ENCODE measurements around the gene SH3RF1. TPM values are rescaled to one million over a fixed set of nuclear protein-coding genes. Genes with fewer than 3 reads are reported as not detected.

The SH3RF1 gene
- total RNA-seq, 1 experiment from 2014 or later: 11.5 TPM

- TF ChIP-seq SIN3A (IDR thresholded peaks at IDR 0.05; ENCODE audit: borderline replicate concordance, insufficient read depth, low read depth, low read length) (no peak), CTCF (IDR thresholded peaks at IDR 0.05) (no peak), POLR2AphosphoS5 (IDR thresholded peaks at IDR 0.05; ENCODE audit: low read depth, low read length) (no peak), REST (IDR thresholded peaks at IDR 0.05; ENCODE audit: insufficient read depth in 1 of 2, low read depth in 2 of 2, low read length in 1 of 2) (no peak), TCF7L2 (IDR thresholded peaks at IDR 0.05; ENCODE audit: low read depth, low read length) (no peak)
- in situ Hi-C loops (cut with HindIII; ENCODE audit: low pct_unique_long_range_greater_than_20kb, low sequenced_read_pairs) (no loop called here), intact Hi-C loops (cut with micrococcal nuclease; ENCODE audit: unreplicated experiment) (no loop called here)
- H3K27me3 ChIP-seq (ENCODE audit: control insufficient read depth, insufficient read depth, low read length): no peaks in the 10 kb centered on the region
- no peaks in the 10 kb centered on the region for H3K4me1 ChIP-seq (ENCODE audit: control insufficient read depth, insufficient read depth, low read length)
- BruUV-seq (replicated peaks): no TSS peak
- ChIA-PET POLR2A (no interaction called here), CTCF (no interaction called here)
- no peak overlapping the region for H3K4me3 ChIP-seq (ENCODE audit: low read depth in 2 of 2, low read length in 2 of 2)
- no peak for DNase-seq (ENCODE audit: low read depth, low spot score)
- 0 out of 2 replicates have a peak, but pooled peaks cover 3% of the 10 kb centered on the region for H3K9me3 ChIP-seq (ENCODE audit: control insufficient read depth, insufficient read depth, low read depth, low read length)
- no peak for ATAC-seq
- H3K27ac ChIP-seq (ENCODE audit: low read length): no peak overlapping the region
- no peaks in the 10 kb centered on the region for H3K36me3 ChIP-seq (ENCODE audit: control insufficient read depth, insufficient read depth, low read length)
Measured at GRCh38 chr4:169092889-169093522, 177.8 kb downstream of the SH3RF1 start.

- H3K36me3 ChIP-seq (ENCODE audit: control insufficient read depth, insufficient read depth, low read length): no peaks in the 10 kb centered on the region
Measured at GRCh38 chr4:169090484-169091215, 180.1 kb downstream of the SH3RF1 start.

More at GRCh38 chr4:169090484-169091215, 180.1 kb downstream of the SH3RF1 start:
- Histone ChIP-seq H3K27me3 (ENCODE audit: control insufficient read depth, insufficient read depth, low read length) (no peaks in the 10 kb centered on the region), H3K4me3 (ENCODE audit: low read depth in 2 of 2, low read length in 2 of 2) (no peak overlapping the region), H3K4me1 (ENCODE audit: control insufficient read depth, insufficient read depth, low read length) (no peaks in the 10 kb centered on the region), H3K27ac (ENCODE audit: low read length) (no peak overlapping the region), H3K9me3 (ENCODE audit: control insufficient read depth, insufficient read depth, low read depth, low read length) (0 out of 2 replicates have a peak, but pooled peaks cover 3% of the 10 kb centered on the region)
- ATAC-seq: no peak
- in situ Hi-C loops (cut with HindIII; ENCODE audit: low pct_unique_long_range_greater_than_20kb, low sequenced_read_pairs) (no loop called here), intact Hi-C loops (cut with micrococcal nuclease; ENCODE audit: unreplicated experiment) (no loop called here)
- no TSS peak for BruUV-seq (replicated peaks)
- DNase-seq (ENCODE audit: low read depth, low spot score): no peak
- POLR2A ChIA-PET: no interaction called here
- CTCF ChIA-PET: no interaction called here
- TF ChIP-seq TCF7L2 (IDR thresholded peaks at IDR 0.05; ENCODE audit: low read depth, low read length): no peak
- TF ChIP-seq SIN3A (IDR thresholded peaks at IDR 0.05; ENCODE audit: borderline replicate concordance, insufficient read depth, low read depth, low read length): no peak
- no peak for TF ChIP-seq POLR2AphosphoS5 (IDR thresholded peaks at IDR 0.05; ENCODE audit: low read depth, low read length)
- no peak for TF ChIP-seq CTCF (IDR thresholded peaks at IDR 0.05)
- no peak for TF ChIP-seq REST (IDR thresholded peaks at IDR 0.05; ENCODE audit: insufficient read depth in 1 of 2, low read depth in 2 of 2, low read length in 1 of 2)
